H1 (cell line): Measurements from ENCODE around the gene TOP1. TPM values are rescaled to one million over a fixed set of nuclear protein-coding genes. Genes with fewer than 3 reads are reported as not detected.

Experiments
- CTCF ChIA-PET: fragments of 300-600 bp; sonication (Branson Sonifier 250); formaldehyde crosslinking; loops from one replicate; lab custom pipeline; 2021; ENCODE audit not compliant: partially characterized antibody; lab: Charles Lee
- POLR2A ChIA-PET: fragments of 300-600 bp; sonication (Branson Sonifier 250); formaldehyde crosslinking; loops from one replicate; lab custom pipeline; 2021; ENCODE audit warnings: inconsistent platforms; ENCODE audit not compliant: partially characterized antibody; lab: Charles Lee
- DNase-seq, 2 experiments: peaks; one replicate each; pipeline versions ENCODE4 v3.0.0 to v3.0.0-alpha.2; 2010 to 2022; ENCODE audit warnings: low spot score in 2 of 2, low read depth in 1 of 2, mixed read lengths in 1 of 2
- FAIRE-seq: peaks from 2 replicates; lab custom pipeline; 2011; peaks lifted over from hg19 to GRCh38; lab: Jason Lieb, UNC
- H2AFZ ChIP-seq: 2 replicates; pipeline ENCODE4 v1.8.1; 2012; ENCODE audit warnings: low read length, inconsistent platforms
- H2AK5ac ChIP-seq: 2 replicates; pipeline ENCODE4 v1.6.1; 2013; ENCODE audit warnings: low read depth, low read length
- H2BK120ac ChIP-seq: replicated peaks from 2 replicates; pipeline ENCODE3; 2013; ENCODE audit warnings: low read depth, low read length, inconsistent platforms
- H2BK12ac ChIP-seq: 2 replicates; pipeline ENCODE4 v1.6.1; 2013; ENCODE audit warnings: low read depth, low read length
- H2BK15ac ChIP-seq: 2 replicates; pipeline ENCODE4 v1.6.1; 2013; ENCODE audit warnings: low read length
- H2BK20ac ChIP-seq: 2 replicates; pipeline ENCODE4 v1.6.1; 2013; ENCODE audit warnings: low read length
- H2BK5ac ChIP-seq: 2 replicates; pipeline ENCODE4 v1.6.1; 2013; ENCODE audit warnings: low read depth, low read length
- H3K14ac ChIP-seq: 2 replicates; pipeline ENCODE4 v1.6.1; 2013; ENCODE audit warnings: inconsistent platforms; ENCODE audit not compliant: insufficient read length
- H3K18ac ChIP-seq: 2 replicates; pipeline ENCODE4 v1.6.1; 2013; ENCODE audit warnings: low read length; ENCODE audit errors: extremely low read depth
- H3K23ac ChIP-seq: 2 replicates; pipeline ENCODE4 v1.6.1; 2013; ENCODE audit warnings: inconsistent platforms; ENCODE audit not compliant: insufficient read length
- H3K23me2 ChIP-seq: 2 replicates; pipeline ENCODE4 v1.6.1; 2013; ENCODE audit warnings: low read depth, low read length
- H3K27ac ChIP-seq: 2 replicates; pipeline ENCODE4 v1.6.1; 2011; ENCODE audit warnings: low read depth, low read length, inconsistent platforms
- H3K27me3 ChIP-seq, 4 experiments: replicated peaks in 1 of 4; 1 replicate in 1 of 4; 2 replicates in 3 of 4; pipeline versions ENCODE4 v1.6.1 to v1.8.1; 2011 to 2013; ENCODE audit warnings: low read length in 3 of 4, mild to moderate bottlenecking in 3 of 4, inconsistent platforms in 2 of 4, mixed read lengths in 2 of 4, moderate library complexity in 1 of 4; ENCODE audit not compliant: control insufficient read depth in 3 of 4, insufficient read depth in 3 of 4; ENCODE audit errors: extremely low read depth in 1 of 4
- H3K36me3 ChIP-seq, 4 experiments: 2 replicates each; pipeline versions ENCODE4 v1.6.1 to v1.8.1; 2011 to 2013; ENCODE audit warnings: mild to moderate bottlenecking in 4 of 4, low read length in 3 of 4, moderate library complexity in 2 of 4, control low read depth in 1 of 4, inconsistent platforms in 1 of 4; ENCODE audit not compliant: insufficient read depth in 4 of 4, control insufficient read depth in 2 of 4
- H3K4ac ChIP-seq: replicated peaks from 2 replicates; pipeline ENCODE3; 2013; ENCODE audit warnings: low read length, low read depth, mixed read lengths, inconsistent platforms; ENCODE audit not compliant: insufficient read length
- H3K4me1 ChIP-seq, 4 experiments: replicated peaks in 1 of 4; 1 replicate in 1 of 4; 2 replicates in 3 of 4; pipeline versions ENCODE4 v1.6.1 to v1.8.1; 2011 to 2013; ENCODE audit warnings: low read length in 3 of 4, inconsistent platforms in 2 of 4, mixed read lengths in 1 of 4; ENCODE audit not compliant: insufficient read depth in 4 of 4, control insufficient read depth in 3 of 4
- H3K4me2 ChIP-seq, 2 experiments: 2 replicates each; pipeline versions ENCODE4 v1.6.1 to v1.8.1; 2011 to 2013; ENCODE audit warnings: low read depth in 2 of 2, low read length in 2 of 2, control low read depth in 1 of 2, inconsistent platforms in 1 of 2, mild to moderate bottlenecking in 1 of 2; ENCODE audit not compliant: insufficient read depth in 1 of 2
- H3K4me3 ChIP-seq, 4 experiments: fragments of 200-600, 300-600 bp in 1 of 4; sonication (generic), shearing (Covaris generic), sonication (Bioruptor Twin) in 1 of 4; 2 replicates each; pipeline versions ENCODE4 v1.5.1 to v1.8.1; 2011 to 2016; ENCODE audit warnings: low read length in 4 of 4, low read depth in 3 of 4, control low read depth in 2 of 4, inconsistent platforms in 2 of 4, mild to moderate bottlenecking in 2 of 4, mixed read lengths in 1 of 4, moderate library complexity in 1 of 4; ENCODE audit not compliant: insufficient read depth in 2 of 4; ENCODE audit errors: extremely low read depth in 1 of 4
- H3K56ac ChIP-seq: replicated peaks from 2 replicates; pipeline ENCODE3; 2013; ENCODE audit warnings: low read depth, mild to moderate bottlenecking, mixed read lengths, low read length, inconsistent platforms; ENCODE audit not compliant: insufficient read length
- H3K79me1 ChIP-seq: 2 replicates; pipeline ENCODE4 v1.6.1; 2013; ENCODE audit warnings: low read depth, low read length, control low read depth
- H3K79me2 ChIP-seq, 2 experiments: 2 replicates each; pipeline versions ENCODE4 v1.6.1 to v1.8.1; 2012 to 2013; ENCODE audit warnings: low read length in 2 of 2, mild to moderate bottlenecking in 2 of 2, inconsistent platforms in 1 of 2; ENCODE audit not compliant: insufficient read depth in 2 of 2, control insufficient read depth in 1 of 2
- H3K9ac ChIP-seq, 4 experiments: replicated peaks in 1 of 4; 1 replicate in 1 of 4; 2 replicates in 3 of 4; pipeline versions ENCODE4 v1.6.1 to v1.8.1; 2011 to 2013; ENCODE audit warnings: low read depth in 3 of 4, low read length in 3 of 4, control low read depth in 2 of 4, mild to moderate bottlenecking in 2 of 4, moderate library complexity in 2 of 4, inconsistent platforms in 1 of 4; ENCODE audit errors: extremely low read depth in 1 of 4
- H3K9me3 ChIP-seq, 2 experiments: 2 replicates each; pipeline versions ENCODE4 v1.6.1 to v1.8.1; 2012 to 2013; ENCODE audit warnings: mild to moderate bottlenecking in 2 of 2, moderate library complexity in 2 of 2, control low read depth in 1 of 2, inconsistent platforms in 1 of 2, low read depth in 1 of 2, low read length in 1 of 2, mixed read lengths in 1 of 2; ENCODE audit not compliant: insufficient read depth in 2 of 2
- H4K20me1 ChIP-seq, 2 experiments: replicated peaks in 1 of 2; 2 replicates each; pipeline versions ENCODE3 to v1.8.1; 2011 to 2013; ENCODE audit warnings: inconsistent platforms in 2 of 2, low read length in 2 of 2, mild to moderate bottlenecking in 1 of 2; ENCODE audit not compliant: insufficient read depth in 2 of 2, control insufficient read depth in 1 of 2
- H4K5ac ChIP-seq: 2 replicates; pipeline ENCODE4 v1.6.1; 2013; ENCODE audit warnings: low read length, low read depth, mixed read lengths, inconsistent platforms; ENCODE audit not compliant: insufficient read length
- H4K8ac ChIP-seq: 2 replicates; pipeline ENCODE4 v1.8.0; 2013; ENCODE audit warnings: mild to moderate bottlenecking, moderate library complexity, low read length, inconsistent platforms; ENCODE audit not compliant: insufficient read depth; ENCODE audit errors: extremely low read depth
- H4K91ac ChIP-seq: replicated peaks from 2 replicates; pipeline ENCODE3; 2013; ENCODE audit warnings: low read length, mixed read lengths, inconsistent platforms; ENCODE audit not compliant: insufficient read length
- GTF2F1 ChIP-seq: IDR thresholded peaks from 2 replicates; pipeline ENCODE4 v1.6.1; 2012; ENCODE audit warnings: low read depth, low read length, improper control_type of control experiment, borderline replicate concordance
- JUND ChIP-seq: IDR thresholded peaks from 2 replicates; pipeline ENCODE4 v1.6.1; 2011; ENCODE audit warnings: mild to moderate bottlenecking, improper control_type of control experiment, low read length
- RNF2 ChIP-seq: fragments of 200-900, 300-1000 bp; sonication (generic); IDR thresholded peaks from 2 replicates; pipeline ENCODE4 v1.7.1; 2016; ENCODE audit warnings: borderline replicate concordance, low read depth, mild to moderate bottlenecking, antibody characterized with exemption, low read length; ENCODE audit not compliant: poor library complexity, severe bottlenecking; ENCODE audit errors: missing control alignments
- SAP30 ChIP-seq: fragments of 300-600 bp; sonication (generic); IDR thresholded peaks from 2 replicates; pipeline ENCODE4 v1.7.1; 2012; ENCODE audit warnings: low read length, moderate library complexity, mild to moderate bottlenecking, inconsistent platforms; ENCODE audit not compliant: insufficient read depth, insufficient replicate concordance
- SP2 ChIP-seq: IDR thresholded peaks from 2 replicates; pipeline ENCODE4 v1.6.1; 2012; ENCODE audit warnings: mild to moderate bottlenecking, low read length, inconsistent platforms
- TAF1 ChIP-seq: IDR thresholded peaks from 2 replicates; pipeline ENCODE4 v1.6.1; 2011; ENCODE audit warnings: mild to moderate bottlenecking, low read depth, low read length
- WGBS, 2 experiments: shearing (Covaris generic) in 1 of 2; methylation state at CpG; one replicate each; pipeline versions ENCODE4 v1.1.6 to v1.1.7; 2013 to 2015; ENCODE audit warnings: low lambda C conversion rate in 2 of 2, mixed read lengths in 2 of 2, inconsistent platforms in 1 of 2, low coverage in 1 of 2, missing lambda C conversion rate in 1 of 2; ENCODE audit not compliant: insufficient replicate concordance in 2 of 2, insufficient coverage in 1 of 2, insufficient read length in 1 of 2; ENCODE audit errors: extremely low coverage in 1 of 2, missing lambda C conversion rate in 1 of 2; 5-methylcytosine and 5-hydroxymethylcytosine counted together
- polyA plus RNA-seq, 7 experiments: library from polyadenylated mRNA; depleted of rRNA in 3 of 7; stranded (reverse) in 5 of 7; unstranded in 2 of 7; fragments of >200 nt in 5 of 7; fragments of 200-250 nt in 2 of 7; gene quantifications; 1 replicate in 5 of 7; 2 replicates in 1 of 7; 4 replicates in 1 of 7; pipeline versions ENCODE4 v1.2.1 to v1.2.3, GENCODE V29; 2011 to 2013; ENCODE audit warnings: missing spikeins in 2 of 7, mixed read lengths in 2 of 7
- total RNA-seq: library from RNA; stranded (reverse); fragmentation: NEBNext Ultra II Directional; extraction: Animal tissue kit (Norgen Biotek cat#: 25700); gene quantifications from 2 replicates; pipeline ENCODE4 v1.2.1, GENCODE V29; 2021
- TF ChIP-seq, protein P1 (sequence below): IDR thresholded peaks from 2 replicates; pipeline ENCODE4 v1.6.1; 2011; ENCODE audit warnings: low read depth, mild to moderate bottlenecking, low read length; ENCODE audit not compliant: insufficient read depth
- TF ChIP-seq, protein P2 (sequence below), 3 experiments: IDR thresholded peaks; 1 replicate in 2 of 3; 2 replicates in 1 of 3; pipeline versions ENCODE4 v1.5.1 to v1.6.1; 2011; ENCODE audit warnings: low read length in 3 of 3, mild to moderate bottlenecking in 3 of 3, inconsistent platforms in 2 of 3, low read depth in 1 of 3, moderate library complexity in 1 of 3; ENCODE audit not compliant: insufficient read depth in 1 of 3; ENCODE audit errors: control extremely low read depth in 1 of 3

Gene TOP1
- total and polyA plus RNA-seq, 2 of the 8 experiments (the other 6 are each of a cell fraction or from before 2014, with no cell fraction given): 7.4 to 108 TPM

DNA sequence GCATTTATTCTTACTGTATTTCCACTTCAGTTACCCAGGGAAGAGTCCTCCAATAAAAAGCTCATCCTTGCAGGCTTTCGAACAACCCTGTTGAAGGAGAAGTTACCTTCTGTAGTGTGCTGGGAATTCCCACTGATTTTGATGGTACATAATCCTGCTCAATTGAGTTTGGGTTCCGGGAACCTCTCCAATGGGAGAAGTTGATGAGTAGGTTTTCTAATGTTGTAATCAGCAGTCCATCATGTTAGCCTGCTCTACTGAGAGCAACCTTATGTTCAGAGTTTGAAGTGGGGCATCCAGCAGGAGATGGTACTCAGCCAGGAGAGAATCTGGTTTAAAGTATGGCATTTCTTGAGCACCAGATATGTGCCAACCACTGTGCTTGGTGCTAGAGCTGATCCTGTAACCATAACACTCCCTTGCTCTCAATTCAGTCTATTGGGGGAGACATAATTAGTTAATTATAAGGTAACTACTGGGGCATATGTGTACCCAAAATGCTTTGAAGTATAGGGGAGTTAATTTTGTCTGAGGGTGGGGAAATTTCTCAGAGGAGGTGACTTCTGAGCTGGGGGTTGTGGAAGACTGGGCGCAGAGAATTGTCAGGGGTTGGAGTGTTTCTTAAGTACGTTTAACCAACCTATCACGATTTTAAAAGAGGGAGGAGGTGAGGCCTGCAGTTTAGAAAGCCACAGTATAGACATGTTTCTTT, 2.1 kb downstream of the TOP1 start:
- CTCF ChIA-PET: interaction anchor here (0.7 to 2.1 kb wide), 4 partner anchors 14 to 198 kb away, joined by 3 to 6 read pairs (median 4); no protein-coding TSS in a partner anchor
- peaks cover 0 to 33% (median 16%) of the 10 kb centered on the region in 4 experiments; a peak in 5 of 7 replicates for H3K27me3 ChIP-seq
- no peak overlapping the region for H3K27ac ChIP-seq
- peaks cover 3 to 12% (median 12%) of the 10 kb centered on the region in 4 experiments; a peak in 4 of 7 replicates for H3K4me1 ChIP-seq
- no peak overlapping the region for H2BK15ac ChIP-seq
- no peak overlapping the region for H3K9ac ChIP-seq
- no peak overlapping the region for H4K91ac ChIP-seq
- no peak overlapping the region for H2AFZ ChIP-seq
- no peak overlapping the region for H2BK12ac ChIP-seq
- no peak overlapping the region for H3K14ac ChIP-seq
- 89% methylated on average over 5 of the region's 5 CpGs; no CpG with 5 or more reads in 1 of the 2 experiments for WGBS, 2 experiments
- H3K9me3 ChIP-seq: no peaks in the 10 kb centered on the region
- H3K79me2 ChIP-seq: peaks cover 21 to 65% of the 10 kb centered on the region in 2 experiments
- DNase-seq (no peak), FAIRE-seq (no peak)
- no peak overlapping the region for H2BK5ac ChIP-seq
- H4K8ac ChIP-seq: no peak overlapping the region
- peaks cover 3% of the 10 kb centered on the region for H3K23me2 ChIP-seq
- no peak overlapping the region for H3K4ac ChIP-seq
- H3K79me1 ChIP-seq: peaks cover 6% of the 10 kb centered on the region
- peaks cover 0 to 6% (median 3%) of the 10 kb centered on the region in 4 experiments; a peak in 3 of 8 replicates for H3K36me3 ChIP-seq
- peak overlapping the region; percentile 56 to 97 (median 67); a peak in 6 of 8 replicates for H3K4me3 ChIP-seq
- H4K5ac ChIP-seq: no peak overlapping the region
- H2BK20ac ChIP-seq: no peak overlapping the region
- H3K18ac ChIP-seq: no peak overlapping the region
- no peak overlapping the region for H2BK120ac ChIP-seq
- peaks cover 31 to 39% of the 10 kb centered on the region in 2 experiments for H4K20me1 ChIP-seq
- H2AK5ac ChIP-seq: no peak overlapping the region
- no peak overlapping the region for H3K23ac ChIP-seq
- peak overlapping the region; percentile 71 to 88 for H3K4me2 ChIP-seq
- POLR2A ChIA-PET: interaction anchor here (0.6 to 7.1 kb wide), 6 partner anchors 13 to 142 kb away, joined by 3 to 45 read pairs (median 4); partner anchors contain the start of gene PLCG1
- no peak overlapping the region for H3K56ac ChIP-seq
- TF ChIP-seq, protein P1, sequence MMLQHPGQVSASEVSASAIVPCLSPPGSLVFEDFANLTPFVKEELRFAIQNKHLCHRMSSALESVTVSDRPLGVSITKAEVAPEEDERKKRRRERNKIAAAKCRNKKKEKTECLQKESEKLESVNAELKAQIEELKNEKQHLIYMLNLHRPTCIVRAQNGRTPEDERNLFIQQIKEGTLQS: no peak
- TF ChIP-seq JUND: no peak
- TF ChIP-seq SP2: no peak
- TF ChIP-seq, protein P2, sequence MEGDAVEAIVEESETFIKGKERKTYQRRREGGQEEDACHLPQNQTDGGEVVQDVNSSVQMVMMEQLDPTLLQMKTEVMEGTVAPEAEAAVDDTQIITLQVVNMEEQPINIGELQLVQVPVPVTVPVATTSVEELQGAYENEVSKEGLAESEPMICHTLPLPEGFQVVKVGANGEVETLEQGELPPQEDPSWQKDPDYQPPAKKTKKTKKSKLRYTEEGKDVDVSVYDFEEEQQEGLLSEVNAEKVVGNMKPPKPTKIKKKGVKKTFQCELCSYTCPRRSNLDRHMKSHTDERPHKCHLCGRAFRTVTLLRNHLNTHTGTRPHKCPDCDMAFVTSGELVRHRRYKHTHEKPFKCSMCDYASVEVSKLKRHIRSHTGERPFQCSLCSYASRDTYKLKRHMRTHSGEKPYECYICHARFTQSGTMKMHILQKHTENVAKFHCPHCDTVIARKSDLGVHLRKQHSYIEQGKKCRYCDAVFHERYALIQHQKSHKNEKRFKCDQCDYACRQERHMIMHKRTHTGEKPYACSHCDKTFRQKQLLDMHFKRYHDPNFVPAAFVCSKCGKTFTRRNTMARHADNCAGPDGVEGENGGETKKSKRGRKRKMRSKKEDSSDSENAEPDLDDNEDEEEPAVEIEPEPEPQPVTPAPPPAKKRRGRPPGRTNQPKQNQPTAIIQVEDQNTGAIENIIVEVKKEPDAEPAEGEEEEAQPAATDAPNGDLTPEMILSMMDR (IDR thresholded peaks at IDR 0.05; ENCODE audit: control extremely low read depth in 1 of 3, insufficient read depth in 1 of 3, low read depth in 1 of 3, low read length in 3 of 3): no peak
- TF ChIP-seq RNF2: no peak
- TF ChIP-seq GTF2F1: no peak
- no peak for TF ChIP-seq SAP30
- no peak for TF ChIP-seq TAF1
